DND-41 (cell line): Measurements from ENCODE around the gene OR10AD1.

Experiments
- CTCF ChIP-seq: IDR thresholded peaks from 2 replicates; pipeline ENCODE4 v1.5.1; 2012; ENCODE audit warnings: borderline replicate concordance, low read length, moderate library complexity, mild to moderate bottlenecking; ENCODE audit not compliant: poor library complexity, severe bottlenecking; ENCODE audit errors: extremely low read depth
- EZH2 ChIP-seq: IDR thresholded peaks from 3 replicates; pipeline ENCODE4 v1.6.1; 2012; ENCODE audit warnings: borderline replicate concordance, low read depth, mild to moderate bottlenecking, moderate library complexity, low read length, inconsistent platforms; ENCODE audit not compliant: severe bottlenecking

GRCh38 chr12:48165089-48165981, 37.8 kb downstream of the OR10AD1 start:
- TF ChIP-seq CTCF (peak; percentile 79), EZH2 (no peak)
